T1000 (cell line): ENCODE measurements around the gene CHID1.

Source experiments
- DNase-seq: peaks from one replicate; lab custom pipeline; 2025; ENCODE audit warnings: mixed read lengths; lab: John Stamatoyannopoulos, UW

Gene CHID1

GRCh38 chr11:864898-865297 is 45.7 kb downstream of the CHID1 start:
- no peak for DNase-seq

- DNase-seq: no peak
Measured at GRCh38 chr11:863910-864827, 46.4 kb downstream of the CHID1 start.

DNA sequence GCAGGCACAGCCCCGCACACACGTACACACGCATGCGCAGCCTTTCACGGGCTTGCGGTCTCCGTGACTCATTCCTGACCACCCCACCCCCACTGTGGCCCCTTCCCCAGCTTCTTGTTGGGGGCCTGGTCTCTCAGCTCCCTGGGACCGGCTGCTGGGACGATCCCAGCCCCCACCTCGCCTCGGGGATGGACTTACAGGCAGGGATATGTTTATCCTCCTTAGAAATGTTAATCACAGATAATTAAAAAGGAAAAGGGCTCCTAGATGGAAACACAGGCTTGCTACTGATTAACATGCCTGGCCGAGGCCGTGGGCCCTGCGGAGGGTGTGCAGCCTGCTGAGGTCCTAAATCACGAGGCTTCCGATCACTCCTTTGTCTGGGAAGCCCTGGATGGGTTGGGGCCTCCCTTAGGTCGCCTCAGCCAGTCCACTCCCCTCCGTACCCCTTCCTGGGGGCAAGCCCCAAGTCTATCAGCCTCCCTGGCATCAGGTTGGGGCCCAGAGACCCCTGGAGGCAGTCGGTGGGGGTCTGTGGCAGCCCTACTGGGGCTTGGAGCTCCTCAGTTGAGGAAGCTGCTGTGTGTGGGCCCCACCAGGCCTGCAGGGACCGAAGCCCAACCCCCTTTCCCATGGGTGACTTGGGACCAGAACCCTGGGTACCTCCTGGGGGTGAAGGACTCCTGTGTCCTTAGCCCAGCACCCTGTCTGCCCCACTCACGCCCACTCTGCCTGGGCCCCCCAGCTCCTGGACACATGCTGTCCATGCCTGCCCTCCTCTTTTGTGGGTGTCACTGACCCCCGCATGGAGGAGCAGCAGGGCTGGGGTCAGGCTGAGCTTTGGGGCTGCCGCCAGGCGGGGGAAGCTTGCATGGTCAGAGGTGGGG is 47.3 kb downstream of the CHID1 start:
- DNase-seq: no peak

GRCh38 chr11:862696-863022 is 48.0 kb downstream of the CHID1 start:
- DNase-seq: no peak

GRCh38 chr11:862081-862661 is 48.4 kb downstream of the CHID1 start:
- no peak for DNase-seq

DNA sequence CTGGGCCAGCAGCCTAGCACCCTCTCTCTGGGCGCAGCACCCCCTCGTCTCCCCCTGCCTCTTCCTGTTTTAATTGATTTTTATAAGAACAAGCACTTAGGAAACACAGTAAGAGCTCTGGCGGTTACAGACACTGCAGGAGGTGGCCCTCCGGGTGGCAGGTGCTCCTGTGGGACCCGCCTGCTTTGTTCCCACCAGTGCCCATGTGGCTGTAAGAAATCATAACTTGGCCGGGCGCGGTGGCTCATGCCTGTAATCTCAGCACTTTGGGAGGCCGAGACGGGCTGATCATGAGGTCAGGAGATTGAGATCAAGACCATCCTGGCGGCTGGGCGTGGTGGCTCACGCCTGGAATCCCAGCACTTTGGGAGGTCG is 49.5 kb downstream of the CHID1 start:
- DNase-seq: no peak

DNA sequence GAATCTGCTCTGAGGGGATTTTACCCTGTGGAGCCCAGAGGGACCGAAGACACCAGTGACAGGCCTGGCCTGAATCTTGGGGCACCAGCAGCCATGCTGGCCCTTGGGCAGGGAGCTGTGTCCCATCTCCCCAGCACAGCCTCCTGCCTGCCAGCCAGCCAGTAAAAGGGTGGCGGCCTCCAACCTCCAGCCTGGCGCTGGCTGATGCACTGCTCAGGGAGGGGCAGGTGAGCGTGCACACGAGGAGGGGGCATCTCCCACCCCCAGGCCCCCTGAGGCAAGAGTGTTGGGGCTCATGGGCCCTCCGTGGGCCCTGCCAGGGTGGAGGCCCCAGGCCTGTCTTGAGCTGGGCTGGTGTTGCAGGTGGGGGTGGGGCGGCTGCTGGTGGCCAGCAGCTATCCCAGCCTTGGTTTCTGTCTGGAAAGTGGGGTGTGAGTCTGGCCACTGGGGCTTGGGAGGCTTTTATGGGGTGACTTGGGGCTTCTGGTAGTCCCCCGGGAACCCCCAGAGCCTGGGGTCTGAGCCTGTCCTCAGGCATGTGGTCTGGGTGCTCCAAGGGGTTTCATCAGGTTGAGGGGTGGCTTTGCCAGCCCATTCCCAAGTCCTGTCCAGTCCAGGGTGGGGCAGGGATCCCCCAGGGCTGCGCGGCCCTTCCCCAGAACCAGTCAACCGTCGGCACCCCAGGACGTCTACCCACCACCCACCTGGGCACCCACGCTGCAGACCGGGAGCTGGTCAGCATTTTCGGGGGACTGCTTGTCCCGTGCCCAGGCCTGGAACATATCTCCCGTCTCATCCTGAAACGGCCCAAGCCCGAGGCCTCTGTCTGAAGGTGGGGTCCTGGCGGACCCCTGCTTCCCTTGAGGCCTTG is 50.1 kb downstream of the CHID1 start:
- no peak for DNase-seq

GRCh38 chr11:859394-860131 is 51.0 kb downstream of the CHID1 start:
- no peak for DNase-seq

- DNase-seq: no peak
Measured at GRCh38 chr11:858762-859339, 51.8 kb downstream of the CHID1 start.

DNA sequence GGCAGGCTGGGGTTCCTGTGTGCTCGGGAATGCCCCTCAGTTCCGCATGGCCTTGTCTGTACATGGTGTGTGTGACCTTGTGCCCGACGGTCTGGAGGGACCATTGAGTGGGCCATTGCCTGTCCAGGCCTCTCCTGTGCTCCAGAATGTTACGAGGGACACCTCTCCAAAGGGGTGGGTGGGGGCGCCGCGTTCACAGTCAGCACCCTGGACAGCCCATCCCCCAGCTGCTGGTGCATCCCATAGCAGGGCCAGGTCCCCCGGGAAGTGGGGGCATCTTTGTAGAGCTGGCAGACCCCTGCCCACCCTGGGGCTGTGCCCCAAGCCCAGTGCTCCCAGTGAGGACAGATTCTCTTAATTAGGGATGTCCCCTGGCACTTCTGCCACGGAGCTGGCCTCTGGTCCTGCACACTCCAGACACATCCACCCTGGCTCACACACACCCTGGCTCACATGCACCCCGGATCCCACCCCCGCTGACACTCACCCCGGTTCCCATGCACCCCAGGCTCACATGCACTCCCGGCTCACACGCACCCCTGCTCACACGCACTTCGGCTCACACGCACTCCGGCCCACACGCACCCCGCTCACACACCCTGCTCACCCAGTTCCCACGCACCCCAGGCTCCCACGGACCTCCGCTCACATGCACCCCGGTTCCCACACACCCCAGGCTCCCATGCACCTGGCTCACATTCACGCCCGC is 52.4 kb downstream of the CHID1 start:
- no peak for DNase-seq

DNA sequence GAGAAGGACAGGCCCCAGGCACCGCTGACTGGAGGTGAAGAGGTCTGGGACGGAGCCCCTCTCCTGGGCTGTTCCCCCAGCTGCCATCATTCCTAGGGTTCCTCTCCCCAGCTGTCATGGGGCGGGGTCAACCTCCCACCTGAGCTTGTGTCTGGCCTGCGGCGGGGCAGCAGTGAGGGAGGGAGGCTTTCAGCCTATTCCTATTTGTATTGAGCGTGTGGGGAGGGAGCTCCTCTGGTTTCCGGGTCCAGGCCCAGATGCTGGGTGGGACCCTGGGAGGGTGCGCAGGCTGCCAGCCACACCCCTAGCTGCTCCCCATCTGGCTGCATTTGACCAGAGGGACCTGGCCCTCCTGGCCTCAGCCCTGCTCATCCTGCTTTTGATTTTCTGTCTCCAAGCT is 54.2 kb downstream of the CHID1 start:
- no peak for DNase-seq

GRCh38 chr11:855796-856195 is 54.8 kb downstream of the CHID1 start:
- DNase-seq: no peak

GRCh38 chr11:855330-855674 is 55.3 kb downstream of the CHID1 start:
- no peak for DNase-seq

DNA sequence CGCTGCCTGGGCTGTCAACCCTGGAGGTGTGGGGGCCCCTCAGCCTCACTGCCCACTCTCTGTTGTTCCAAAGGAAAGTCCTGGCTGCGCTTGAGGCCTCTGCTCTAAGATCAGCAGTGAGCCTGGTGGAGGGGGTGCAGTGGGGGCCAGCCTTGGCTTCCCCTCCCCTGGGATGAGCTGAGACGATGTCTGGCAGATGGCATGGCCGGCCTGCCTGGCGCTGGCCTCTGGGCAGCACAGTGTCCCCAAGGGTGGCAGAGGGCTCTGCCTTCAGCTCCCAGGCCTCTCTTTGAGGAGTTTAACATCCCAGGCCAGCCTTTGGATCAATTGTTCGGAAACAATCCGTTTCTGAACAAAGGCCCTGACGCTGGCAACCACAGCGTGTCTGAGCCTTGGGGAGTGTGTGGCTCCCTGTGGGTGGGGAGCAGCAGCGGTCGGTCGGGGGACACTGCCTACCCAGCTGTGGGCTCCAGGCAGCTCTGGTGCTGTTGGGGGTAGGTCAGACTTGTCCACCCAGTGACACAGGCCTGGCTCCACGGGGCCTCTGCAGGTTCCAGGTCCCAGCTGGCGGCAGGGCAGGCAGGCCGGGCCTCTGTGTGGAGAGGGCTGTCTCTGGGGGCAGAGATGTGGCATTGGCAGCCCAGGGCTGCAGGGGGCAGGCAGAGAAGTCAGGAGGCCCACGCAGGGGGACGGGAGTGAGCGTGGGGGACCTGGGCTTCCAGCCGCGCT is 55.8 kb downstream of the CHID1 start:
- no peak for DNase-seq

GRCh38 chr11:853682-854448 is 56.7 kb downstream of the CHID1 start:
- DNase-seq: no peak

DNA sequence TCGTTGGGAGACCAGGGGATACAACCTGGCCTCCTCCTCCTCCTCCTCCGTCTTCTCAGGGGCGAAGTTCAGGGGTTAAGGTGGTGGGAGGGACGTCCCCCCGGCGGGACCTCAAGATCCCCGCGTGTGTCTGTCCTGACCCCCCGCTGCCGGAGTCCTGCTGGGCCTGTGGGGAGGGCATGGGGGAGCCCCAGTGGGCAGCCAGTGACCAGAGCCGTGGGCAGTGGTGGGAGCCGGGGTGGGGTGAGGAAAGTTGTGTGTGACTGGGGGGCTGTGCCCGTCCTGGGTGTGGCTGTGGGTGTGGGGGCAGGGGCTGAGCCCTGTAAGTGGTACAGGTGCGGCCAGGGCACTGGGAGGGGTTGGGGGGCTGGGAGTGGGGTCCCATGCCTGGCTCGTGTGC is 57.8 kb downstream of the CHID1 start:
- DNase-seq: no peak

DNA sequence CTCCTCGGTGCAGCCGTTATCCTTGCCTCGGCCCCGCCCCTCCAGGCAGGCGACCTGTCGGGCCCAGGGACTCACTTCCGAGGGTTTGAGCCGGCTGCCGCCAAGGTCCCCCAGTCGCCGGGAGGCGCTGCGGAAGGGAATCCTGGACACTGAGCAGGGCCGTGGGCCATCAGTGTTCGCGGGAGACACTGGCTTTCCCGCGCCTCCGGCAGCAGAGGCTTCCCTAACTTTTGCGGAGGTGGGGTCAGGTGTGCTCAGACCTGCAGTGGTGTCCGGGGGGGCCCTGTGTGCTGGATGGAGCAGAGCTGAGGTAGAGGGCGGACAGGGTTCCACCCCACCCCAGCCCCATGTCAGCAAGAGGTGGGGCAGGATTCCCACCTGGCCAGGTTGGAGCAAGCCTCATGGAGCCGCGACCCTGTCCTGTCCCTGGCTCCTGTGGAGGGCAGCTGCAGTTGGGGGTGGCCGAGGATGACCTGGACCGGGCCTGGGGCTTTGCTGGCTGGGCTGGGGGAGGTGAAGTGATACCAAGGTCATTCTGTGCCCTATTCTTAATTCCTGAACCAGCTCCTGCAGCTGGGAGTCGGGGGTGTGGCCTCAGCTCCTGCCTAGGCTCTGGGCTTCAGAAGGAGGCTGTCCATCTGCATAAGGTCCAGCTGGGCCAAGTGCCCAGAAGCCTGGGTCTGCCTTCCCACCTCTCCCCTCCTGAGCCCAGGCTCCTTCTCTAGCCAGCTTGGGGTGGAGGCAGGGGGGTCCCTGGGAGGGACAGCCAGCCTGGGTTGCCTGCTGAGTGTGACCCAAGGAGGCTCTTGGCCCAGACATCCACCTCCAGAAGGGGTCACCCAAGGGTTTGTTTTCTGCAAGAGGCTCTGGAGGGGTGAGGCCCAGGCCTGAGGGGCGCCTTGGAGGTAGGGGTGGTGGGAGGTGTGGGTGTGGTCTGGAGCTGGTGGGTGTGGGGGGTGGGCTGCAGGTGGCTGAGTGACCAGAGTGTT is 59.5 kb downstream of the CHID1 start:
- DNase-seq: no peak
